ENCODE measurements around the gene ITGA5.
"Not testable (repeated sequence)": the region's sequence is repeated elsewhere in the genome, so short reads cannot be mapped to it uniquely, and the experiment has no call there.

ITGA5 gene

GRCh38 chr12:54368709-54369596 lies 50.1 kb downstream of the ITGA5 start:
- peak; percentile 76 for DNase-seq

GRCh38 chr12:54368025-54368708 lies 50.9 kb downstream of the ITGA5 start:
- DNase-seq, result no peak

GRCh38 chr12:54364413-54364812 lies 54.7 kb downstream of the ITGA5 start, which contains the start of gene GPR84:
GPR84 (minus strand) TSS chr12:54364486; CDS start chr12:54363851, 635 bp downstream.
- no peak for DNase-seq

- DNase-seq, result no peak
These were observed 55.4 kb downstream of the ITGA5 start for GRCh38 chr12:54363618-54364017.

- DNase-seq, result no peak
These were observed 56.0 kb downstream of the ITGA5 start for GRCh38 chr12:54363047-54363446.

GRCh38 chr12:54360717-54361456 lies 58.2 kb downstream of the ITGA5 start:
- DNase-seq, result peak; percentile 47

GRCh38 chr12:54359762-54360351 lies 59.2 kb downstream of the ITGA5 start:
- no peak for DNase-seq

- DNase-seq, result peak; percentile 98
These were observed 59.9 kb downstream of the ITGA5 start for GRCh38 chr12:54358945-54359761.

- no peak for DNase-seq
These were observed 60.7 kb downstream of the ITGA5 start for GRCh38 chr12:54358191-54358944.

- no peak for DNase-seq
These were observed 61.4 kb downstream of the ITGA5 start for GRCh38 chr12:54357506-54358190.

- DNase-seq, result no peak
These were observed 62.1 kb downstream of the ITGA5 start for GRCh38 chr12:54356951-54357356.

- no peak for DNase-seq
These were observed 62.8 kb downstream of the ITGA5 start for GRCh38 chr12:54356228-54356627.

- DNase-seq, result no peak
These were observed 63.8 kb downstream of the ITGA5 start for GRCh38 chr12:54355104-54355815.

GRCh38 chr12:54354271-54354670 lies 64.8 kb downstream of the ITGA5 start:
- not testable (repeated sequence) for DNase-seq

GRCh38 chr12:54352891-54353874 lies 65.9 kb downstream of the ITGA5 start:
- DNase-seq, result peak; percentile 50

- peak; percentile 70 for DNase-seq
These were observed 67.0 kb downstream of the ITGA5 start for GRCh38 chr12:54352022-54352531.

GRCh38 chr12:54351341-54351740 lies 67.7 kb downstream of the ITGA5 start:
- no peak for DNase-seq

- DNase-seq, result no peak
These were observed 68.3 kb downstream of the ITGA5 start for GRCh38 chr12:54350743-54351142.
